GM13977 (cell line): ENCODE results near the gene FARSB.

Experiments used
- DNase-seq: peaks from one replicate; pipeline ENCODE4 v3.0.0; 2012; ENCODE audit warnings: low spot score
- in situ Hi-C: fragments of 300-500 bp; cut with MboI; formaldehyde crosslinking; loops from one replicate; pipeline ENCODE4 v1.12.0; 2022; ENCODE audit warnings: low sequenced_read_pairs, low pct_unique_long_range_greater_than_20kb, mixed read lengths, inconsistent platforms; ENCODE audit not compliant: unreplicated experiment
- TF ChIP-seq, protein P1 (sequence below): IDR thresholded peaks from 2 replicates; pipeline ENCODE4 v1.5.1; 2012; ENCODE audit warnings: mild to moderate bottlenecking, control low read depth; ENCODE audit not compliant: insufficient read depth; ENCODE audit errors: extremely low read depth, missing control alignments

Gene FARSB

DNA sequence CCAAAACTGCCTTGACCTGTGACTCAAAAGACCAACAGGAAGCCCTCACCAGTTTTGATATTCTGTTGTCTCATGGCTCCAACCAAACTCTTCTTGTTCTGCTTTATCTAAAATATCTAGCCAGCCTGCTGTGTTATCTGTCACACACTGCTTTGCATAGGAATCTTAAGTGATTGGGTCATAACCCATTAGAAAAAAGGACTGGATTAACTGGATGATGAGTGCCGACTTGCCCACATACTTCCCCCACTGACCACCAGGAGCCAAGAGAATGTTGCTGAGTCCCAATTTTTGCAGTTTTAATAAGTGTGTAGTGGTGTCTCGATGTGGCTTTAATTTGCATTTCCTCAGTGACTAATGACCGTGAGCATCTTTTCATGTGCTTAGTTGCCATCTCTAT is 22.1 kb upstream of the FARSB start:
- TF ChIP-seq, protein P1, sequence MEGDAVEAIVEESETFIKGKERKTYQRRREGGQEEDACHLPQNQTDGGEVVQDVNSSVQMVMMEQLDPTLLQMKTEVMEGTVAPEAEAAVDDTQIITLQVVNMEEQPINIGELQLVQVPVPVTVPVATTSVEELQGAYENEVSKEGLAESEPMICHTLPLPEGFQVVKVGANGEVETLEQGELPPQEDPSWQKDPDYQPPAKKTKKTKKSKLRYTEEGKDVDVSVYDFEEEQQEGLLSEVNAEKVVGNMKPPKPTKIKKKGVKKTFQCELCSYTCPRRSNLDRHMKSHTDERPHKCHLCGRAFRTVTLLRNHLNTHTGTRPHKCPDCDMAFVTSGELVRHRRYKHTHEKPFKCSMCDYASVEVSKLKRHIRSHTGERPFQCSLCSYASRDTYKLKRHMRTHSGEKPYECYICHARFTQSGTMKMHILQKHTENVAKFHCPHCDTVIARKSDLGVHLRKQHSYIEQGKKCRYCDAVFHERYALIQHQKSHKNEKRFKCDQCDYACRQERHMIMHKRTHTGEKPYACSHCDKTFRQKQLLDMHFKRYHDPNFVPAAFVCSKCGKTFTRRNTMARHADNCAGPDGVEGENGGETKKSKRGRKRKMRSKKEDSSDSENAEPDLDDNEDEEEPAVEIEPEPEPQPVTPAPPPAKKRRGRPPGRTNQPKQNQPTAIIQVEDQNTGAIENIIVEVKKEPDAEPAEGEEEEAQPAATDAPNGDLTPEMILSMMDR: no peak
- DNase-seq: no peak
- in situ Hi-C loops: no loop called here

DNA sequence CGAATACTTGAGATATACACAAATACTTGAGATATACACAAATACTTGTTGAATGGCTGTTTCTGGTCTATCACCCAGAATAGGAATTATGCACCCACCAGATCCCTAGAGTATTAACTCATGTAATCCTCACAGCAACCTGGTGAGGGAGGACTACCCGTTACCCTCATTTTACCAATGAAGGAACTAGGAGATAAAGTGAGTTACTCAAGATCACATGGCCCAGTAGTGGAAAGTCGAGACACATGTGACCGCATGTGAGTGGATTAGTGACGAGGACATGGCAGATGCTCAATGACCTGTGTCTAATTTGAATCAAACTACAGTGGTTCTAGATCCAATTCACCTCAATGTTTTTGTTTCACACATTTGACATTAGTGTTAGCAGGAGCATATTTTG is 18.0 kb upstream of the FARSB start:
- TF ChIP-seq, protein P1: no peak
- in situ Hi-C loops: no loop called here
- no peak for DNase-seq

DNA sequence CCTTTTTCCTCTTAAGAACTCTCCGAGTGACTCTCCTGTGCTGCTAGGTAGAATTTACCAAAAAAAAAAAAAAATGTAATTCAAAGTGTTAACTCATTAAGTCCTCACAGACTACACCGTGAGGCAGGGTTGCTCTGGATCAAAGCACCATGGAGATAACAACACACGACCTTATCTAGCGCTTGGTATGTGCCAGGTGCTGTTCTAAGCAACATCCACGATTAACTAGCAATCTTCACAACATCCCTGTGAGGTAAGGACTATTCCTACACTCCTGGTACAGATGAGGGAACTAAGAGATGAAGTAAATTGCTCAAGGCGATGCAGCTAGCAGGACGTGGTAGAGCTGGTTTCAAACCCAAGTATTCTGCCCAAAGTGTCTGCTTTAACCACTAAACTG is 17.4 kb upstream of the FARSB start:
- TF ChIP-seq, protein P1: no peak
- in situ Hi-C loops: no loop called here
- no peak for DNase-seq

DNA sequence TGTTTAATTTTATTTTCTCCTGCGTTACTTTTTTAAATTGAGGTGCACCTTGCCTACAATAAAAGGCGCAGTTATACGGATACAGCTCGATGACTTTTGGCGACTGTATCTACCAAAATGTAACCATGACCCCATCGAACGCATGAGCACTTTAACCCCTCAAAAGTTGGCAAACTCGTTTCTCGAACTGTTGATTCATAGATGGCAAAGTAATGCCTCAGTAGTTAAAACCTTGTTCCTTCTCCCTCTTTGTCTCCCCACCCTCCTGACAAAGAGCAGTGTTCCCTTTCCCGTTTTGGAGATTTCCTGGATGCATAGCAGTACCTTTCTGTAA is 16.1 kb upstream of the FARSB start:
- TF ChIP-seq, protein P1: no peak
- in situ Hi-C loops: no loop called here
- no peak for DNase-seq

DNA sequence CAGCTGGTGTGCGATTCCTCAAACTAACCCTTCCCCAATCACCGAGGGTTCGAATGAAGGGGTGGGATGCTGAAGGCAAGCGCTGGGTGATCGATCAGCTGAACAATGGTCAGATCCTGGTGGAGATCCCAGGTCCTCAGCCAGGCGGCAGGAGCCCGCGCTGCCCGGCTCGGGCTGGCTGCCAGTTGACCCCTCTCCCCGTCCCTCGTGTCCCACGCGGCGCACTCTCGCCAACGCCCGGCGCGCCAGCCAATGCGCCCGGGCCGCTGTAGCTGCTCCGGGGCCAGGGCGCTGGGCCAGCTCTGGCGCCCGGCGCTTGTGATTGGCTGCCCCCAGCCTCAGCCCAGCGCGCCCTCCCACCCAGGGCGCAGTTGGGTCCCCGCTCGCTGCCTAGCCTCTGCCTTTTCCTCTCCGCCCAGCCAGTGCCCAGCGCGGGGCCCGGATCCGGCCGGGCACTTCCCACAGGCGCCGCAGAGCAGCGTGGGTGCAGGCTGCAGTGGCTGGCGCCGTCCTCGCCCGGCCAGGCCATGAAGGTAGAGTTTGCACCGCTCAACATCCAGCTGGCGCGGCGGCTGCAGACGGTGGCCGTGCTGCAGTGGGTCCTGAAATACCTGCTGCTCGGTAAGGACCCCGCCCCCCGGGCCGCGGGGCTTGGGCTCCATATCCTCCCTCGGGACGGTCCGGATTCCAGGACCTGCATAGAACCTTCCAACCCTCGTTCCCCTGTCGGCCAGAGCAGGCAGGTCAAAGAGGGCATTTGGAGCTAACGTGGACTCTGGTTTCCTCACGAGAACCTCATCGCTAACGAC is 15.6 kb upstream of the FARSB start, which contains the start of gene MOGAT1:
Gene MOGAT1 (plus strand): TSS at position 400 of the 809 bp plus-strand sequence. CDS start 128 bp downstream, at position 528.
- DNase-seq: no peak
- TF ChIP-seq, protein P1: no peak
- in situ Hi-C loops: no loop called here

DNA sequence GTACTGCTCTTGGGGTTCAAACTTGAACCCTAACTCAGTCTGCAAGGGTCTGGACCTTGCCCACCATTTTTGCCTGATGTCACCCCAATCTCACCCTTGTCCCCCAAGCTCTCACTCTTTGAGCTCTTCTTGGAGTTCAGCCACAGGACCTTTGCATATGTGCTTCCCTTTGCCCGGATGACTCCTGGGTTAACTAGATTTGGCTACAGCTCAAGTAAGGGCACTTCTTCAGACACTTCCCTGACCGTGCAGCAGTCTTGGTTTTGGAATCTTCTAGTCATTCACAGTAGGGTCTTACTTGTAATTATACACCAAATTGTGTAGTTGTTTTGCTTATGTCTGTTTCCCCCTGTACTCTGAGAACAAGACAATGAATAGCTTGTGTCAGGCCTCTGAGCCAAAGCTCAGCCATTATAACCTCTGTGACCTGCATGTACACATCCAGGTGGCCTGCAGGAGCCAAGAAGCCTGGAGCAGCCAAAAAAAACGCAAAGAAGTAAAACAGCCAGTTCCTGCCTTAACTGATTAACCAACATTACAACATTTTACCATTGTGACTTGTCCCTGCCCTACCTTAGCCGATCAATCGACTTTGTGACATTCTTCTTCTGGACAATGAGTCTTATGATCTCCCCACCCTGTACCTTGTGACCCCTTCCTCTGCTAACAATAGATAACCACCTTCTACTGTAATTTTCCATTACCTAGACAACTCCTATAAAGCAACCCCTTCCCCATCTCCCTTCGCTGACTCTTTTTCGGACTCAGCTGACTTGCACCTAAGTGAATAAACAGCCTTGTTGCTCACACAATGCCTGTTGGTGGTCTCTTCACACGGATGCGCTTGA is 14.5 kb upstream of the FARSB start:
- no peak for DNase-seq
- TF ChIP-seq, protein P1: no peak
- in situ Hi-C loops: no loop called here
